GM21381 (cell line): ENCODE data around the gene PHACTR3.

Source experiments
- ATAC-seq: cut with Tn5 transposase; IDR thresholded peaks from one replicate; pipeline ENCODE4 v1.9.1; 2021; ENCODE audit warnings: mild to moderate bottlenecking, moderate library complexity; ENCODE audit not compliant: unreplicated experiment

PHACTR3 gene

DNA sequence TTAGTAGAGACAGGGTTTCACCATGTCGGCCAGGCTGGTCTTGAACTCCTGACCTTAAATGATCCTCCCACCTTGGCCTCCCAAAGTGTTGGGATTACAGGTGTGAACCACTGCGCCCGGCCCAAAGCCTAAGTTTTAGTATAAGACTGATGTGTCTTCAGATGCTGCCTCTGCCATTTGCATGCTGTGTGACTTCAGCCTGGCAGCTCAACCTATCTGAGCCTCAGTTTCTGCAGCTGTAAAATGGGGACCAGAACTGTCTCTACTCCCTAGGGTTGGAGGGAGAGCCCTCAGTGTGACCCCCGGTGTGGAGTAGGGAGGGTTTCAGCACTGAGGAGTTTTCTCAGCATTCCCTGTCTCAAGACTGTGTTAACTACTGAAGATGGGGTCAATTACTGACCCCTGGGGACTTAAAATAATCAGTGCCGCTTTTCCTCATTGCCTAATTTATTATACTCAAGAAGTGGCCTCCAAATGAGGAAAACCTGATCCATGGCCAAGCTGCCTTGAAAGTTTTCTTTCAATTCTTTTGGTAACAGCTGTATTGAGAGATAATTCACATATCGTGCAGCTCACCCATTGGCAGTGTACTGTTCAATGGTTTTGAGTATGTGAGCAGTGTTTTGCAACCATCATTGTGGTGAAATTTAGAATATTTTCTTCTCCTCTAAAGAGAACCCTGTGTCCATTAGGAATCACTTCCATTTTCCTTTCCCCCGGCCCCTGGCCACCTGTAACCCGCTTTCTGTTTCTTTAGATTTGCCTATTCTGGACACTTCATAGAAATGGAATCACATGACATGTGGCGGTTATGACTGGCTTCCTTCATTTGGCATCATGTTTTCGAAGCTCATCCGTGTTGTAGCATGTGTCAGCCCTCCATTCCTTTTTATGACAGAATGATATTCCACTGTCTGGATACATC lies 64.8 kb downstream of the PHACTR3 start:
- ATAC-seq = no peak

DNA sequence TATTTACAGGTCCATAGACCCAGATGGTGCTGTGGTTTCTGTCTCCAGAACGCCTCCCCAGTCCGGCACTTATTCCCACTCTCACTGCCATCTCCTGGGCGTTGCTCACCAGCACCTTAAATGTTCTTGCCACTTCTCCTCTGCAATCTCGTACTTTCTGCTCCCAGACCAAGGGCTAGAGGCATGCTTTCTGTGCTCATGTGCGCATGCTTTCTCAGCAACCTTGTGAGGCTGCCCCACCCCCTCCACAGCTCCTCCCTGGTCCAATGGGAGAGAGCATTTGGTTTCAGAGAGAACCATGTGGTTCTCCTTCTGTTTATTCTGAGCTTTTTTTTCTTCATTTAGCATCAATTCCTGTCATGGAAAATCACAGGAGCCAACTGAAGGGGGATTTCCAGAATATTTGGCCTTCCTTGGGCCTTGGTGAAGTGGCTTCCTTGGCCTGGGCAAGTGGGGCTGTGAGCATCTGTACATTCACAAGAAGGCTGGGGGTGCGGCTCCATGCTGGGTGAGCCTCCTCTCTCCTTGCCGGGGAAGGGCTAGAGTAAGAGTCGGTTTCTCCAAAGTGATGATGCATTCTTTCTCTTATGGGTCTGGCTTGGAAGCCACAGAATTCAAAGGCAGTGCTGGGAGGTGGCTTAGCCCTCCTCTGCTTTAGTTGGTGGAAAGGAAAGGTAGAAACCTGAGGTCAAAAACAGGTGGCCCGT lies 66.6 kb downstream of the PHACTR3 start:
- ATAC-seq = no peak

DNA sequence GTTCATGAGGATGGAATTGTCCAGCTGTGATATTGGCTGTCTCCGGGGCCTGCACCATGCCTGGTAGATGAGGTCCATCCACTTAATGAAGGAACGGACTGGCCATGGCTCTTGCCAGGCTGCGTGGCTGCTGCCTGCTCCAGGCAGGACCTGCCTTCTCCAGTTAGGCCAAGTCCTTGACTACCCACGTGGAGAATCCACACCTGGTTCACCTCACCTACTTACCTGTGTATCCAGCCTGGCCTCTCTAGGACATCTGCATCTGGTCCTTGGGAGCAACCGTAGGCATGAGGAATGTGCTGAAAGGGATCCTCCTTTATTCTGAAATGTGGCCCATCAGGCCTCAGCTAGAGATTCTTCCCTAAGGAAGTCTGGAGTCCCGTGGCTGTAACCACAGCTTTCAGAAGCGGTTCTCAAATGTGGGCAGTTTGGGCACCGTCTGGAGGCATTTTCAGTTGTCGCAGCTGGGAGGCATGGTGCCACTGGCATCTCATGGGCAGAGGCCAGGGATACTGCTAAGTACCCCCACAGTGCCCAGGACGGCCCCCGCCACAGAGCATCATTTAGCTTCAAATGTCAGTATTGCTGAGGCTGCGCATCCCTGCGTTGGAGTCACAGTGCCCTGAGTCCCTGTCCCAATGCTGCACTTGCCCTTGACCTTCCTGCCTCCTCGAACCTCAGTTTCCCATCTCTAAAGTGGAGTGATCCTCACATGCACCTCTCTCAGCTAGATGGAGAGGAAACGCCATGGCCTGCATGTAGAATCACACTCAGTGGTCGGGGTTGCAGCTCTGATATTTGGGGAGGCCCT lies 67.5 kb downstream of the PHACTR3 start:
- no peak for ATAC-seq

DNA sequence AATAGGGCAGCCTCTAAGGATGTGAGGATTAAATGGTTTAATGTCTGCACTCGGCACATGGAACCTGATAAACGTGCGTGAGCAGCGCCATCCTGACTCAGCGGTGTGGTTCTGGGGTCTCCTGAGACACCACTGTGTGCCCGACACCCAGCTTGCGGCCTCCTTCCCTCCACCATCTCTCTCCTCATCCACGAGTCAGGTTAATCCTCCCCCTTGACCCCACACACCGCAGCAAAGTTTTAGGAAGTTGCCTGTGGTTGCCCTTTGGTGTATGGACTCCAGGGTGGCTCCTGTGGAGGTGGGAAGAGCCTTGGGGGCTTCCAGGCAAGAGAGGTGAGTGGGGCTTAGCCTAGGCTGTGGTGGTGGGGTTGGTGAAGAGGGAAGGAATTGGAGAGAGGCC lies 68.2 kb downstream of the PHACTR3 start:
- ATAC-seq = no peak

DNA sequence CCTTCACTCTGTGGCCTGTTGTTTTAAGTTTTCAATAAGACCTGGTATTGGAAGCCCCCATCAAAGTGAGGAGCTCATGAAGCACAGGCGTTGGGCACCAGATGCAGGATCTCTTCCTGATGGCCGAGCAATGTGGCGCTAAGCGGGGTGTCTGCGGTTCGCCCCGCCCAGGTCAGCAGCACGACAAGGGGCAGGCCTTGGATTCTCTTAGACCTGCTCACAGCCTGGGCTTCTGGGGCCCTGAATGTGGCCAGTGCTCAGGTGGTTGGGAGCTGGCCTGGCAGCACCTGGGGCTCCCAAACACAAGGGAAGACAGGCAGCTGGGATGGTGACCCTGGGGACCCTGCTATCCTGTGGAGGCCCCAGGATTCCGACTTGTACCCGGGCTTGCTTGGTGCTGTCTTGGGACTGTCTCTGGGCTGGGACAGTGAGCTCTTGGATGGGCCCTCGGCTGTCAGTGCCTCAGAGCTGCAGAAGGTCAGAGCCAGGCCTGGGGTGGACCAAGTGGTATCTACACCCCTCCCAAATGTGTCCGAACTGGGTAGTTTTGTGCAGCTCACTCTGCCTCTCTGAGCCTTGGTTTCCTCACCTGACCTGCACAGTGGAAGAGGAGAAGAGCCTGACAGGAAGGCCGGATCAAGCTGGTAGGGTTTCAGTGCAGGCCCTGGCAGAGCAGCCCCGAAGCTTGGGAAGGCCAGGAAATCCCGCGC lies 69.1 kb downstream of the PHACTR3 start:
- ATAC-seq = no peak

DNA sequence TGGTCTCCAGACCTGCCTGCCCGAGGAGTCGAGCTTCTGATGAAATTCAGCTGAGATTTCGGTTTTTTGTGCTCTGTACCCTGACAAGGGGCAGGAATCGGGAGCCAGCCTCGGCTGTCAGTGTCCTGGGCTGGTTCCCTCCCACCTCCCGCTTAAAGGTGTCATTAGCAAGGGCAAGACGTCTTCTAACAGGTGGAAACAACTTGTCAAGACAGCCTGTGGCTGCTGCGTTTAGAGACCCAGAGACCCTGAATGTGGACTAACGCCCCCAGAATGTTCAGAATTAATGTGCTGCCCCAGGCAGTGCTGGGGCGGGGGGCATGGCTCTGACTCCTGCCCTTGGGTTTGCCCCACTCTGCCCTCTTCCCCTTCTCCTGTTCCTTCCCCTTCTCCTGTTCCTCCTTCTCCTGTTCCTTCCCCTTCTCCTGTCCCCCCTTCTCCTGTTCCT lies 69.7 kb downstream of the PHACTR3 start:
- no peak for ATAC-seq

DNA sequence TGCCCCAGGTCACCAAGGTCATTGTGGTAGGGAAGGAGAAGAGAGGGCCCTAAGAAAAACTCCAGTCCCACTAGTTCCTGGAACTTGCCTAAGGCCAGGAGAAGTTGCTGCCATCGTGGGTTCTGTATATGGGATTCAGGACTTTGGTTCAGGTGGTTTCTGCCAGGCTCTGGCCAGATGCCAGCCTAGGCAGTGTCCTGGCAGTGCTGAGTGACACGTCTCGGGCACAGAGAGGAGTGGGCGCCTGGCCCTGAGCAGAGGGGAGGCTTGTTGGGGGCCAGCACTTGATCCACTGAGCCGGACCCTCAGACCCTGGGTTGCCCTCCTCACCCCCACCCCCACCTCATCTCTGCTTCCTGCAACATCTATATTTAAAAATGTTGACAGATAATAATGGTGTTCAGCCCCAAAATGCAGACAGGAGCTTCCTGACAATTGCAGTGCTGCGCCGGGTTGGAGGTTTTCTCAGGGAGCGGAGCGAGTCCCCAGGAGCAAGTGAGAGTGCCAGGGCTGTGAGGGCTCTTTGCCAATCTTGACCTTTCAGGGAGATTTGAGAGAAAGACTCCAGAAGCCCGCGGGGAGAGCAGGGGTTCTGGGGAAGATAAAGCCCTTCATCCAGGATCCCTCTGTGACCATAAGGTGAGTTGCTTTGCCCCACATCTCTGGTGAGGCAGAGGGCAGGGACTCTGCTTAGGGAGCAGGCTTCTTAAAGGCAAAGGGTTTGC lies 71.9 kb downstream of the PHACTR3 start:
- no peak for ATAC-seq

DNA sequence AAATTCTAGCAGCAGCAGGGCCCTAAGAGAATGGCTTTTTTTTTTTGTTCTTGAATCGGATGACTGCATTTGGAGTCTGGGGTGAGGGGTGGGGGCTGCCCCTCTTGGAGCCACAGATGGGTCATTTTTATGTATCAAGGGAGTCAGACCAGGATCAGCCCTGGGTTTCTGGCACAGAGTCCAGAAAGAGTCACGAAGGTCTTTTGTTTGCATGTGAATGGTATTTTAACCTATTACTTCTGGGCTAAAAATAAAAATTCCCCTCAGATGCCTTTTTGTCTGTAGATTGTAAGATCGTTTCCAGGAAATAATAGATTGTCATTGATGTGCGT lies 72.5 kb downstream of the PHACTR3 start:
- ATAC-seq = no peak

DNA sequence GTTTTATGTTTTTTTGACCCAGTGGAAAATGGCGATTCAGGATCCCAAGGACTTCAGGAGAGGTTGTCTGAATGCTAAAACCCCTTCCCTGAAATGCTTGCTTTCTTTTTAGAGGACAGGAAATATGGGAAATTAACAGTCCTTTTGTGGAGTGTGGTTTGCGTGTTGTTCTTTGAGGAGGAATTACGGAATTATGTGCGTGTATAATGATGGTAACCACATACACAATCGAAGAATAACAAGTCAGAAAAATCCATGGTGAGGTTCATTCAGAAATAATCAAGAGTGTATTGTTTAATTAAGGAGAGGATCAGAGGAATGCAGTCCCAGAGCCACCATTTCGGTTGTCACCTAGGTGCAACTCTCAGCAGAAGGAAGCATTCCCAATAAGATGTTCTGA lies 73.2 kb downstream of the PHACTR3 start:
- no peak for ATAC-seq

DNA sequence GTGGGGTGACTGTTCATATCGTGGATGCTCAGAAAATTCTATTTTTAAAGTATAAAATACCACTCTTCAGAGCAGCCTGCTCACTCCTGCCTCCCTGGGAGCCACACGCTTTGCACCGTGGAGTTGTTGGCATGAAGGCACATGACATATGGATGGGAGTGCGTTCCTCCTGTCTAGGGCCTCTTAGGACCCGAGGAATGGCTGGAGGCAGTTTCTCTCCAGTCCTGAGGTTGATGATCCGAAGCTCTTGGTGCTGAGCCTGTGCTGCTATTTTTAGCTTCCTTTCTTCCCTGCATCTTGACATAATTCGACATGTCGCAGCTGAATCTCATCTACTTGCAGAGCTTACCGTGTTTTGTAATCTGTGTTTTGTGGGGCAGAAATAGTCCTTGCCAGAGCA lies 73.9 kb downstream of the PHACTR3 start:
- no peak for ATAC-seq

DNA sequence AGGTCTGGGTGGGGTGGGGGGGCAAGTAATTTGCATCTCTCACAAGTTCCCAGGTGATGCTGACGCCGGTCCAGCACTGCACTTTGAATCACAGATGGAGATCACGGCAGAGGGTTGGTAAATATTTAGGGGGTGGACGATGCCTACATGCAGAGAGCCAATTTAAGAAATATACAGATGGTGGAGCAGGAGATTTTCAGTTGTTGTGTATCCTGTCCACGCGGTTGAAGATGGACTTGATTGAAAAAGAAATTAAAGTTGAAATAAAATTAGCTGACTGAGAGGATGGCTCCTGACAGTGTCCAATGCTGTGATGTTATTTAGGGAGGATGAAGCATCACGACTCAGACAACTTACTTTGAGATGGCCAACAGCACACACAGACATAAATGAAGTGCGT lies 74.6 kb downstream of the PHACTR3 start:
- ATAC-seq = no peak

DNA sequence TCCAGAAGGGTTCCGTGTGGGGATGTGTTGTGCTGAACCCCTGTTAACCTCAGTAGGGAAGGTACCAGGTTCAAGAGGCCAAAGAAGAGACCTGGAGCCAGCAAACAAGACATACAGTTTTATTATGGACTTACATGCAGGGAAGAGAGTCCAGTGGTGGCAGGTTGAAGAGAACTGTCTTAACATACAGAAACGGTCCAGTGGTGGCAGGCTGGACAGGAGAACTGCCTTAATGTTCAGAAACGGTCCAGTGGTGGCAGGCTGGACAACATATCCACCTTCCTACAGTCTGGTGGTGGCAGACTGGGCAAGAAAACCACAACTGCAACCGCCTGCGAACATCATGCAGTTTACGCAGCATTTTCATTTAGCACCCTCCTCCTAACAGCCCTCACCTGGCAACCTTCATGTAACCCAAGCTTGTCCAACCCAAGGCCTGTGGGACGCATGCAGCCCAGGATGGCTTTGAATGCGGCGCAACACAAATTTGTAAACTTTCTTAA lies 75.9 kb downstream of the PHACTR3 start:
- ATAC-seq = no peak

DNA sequence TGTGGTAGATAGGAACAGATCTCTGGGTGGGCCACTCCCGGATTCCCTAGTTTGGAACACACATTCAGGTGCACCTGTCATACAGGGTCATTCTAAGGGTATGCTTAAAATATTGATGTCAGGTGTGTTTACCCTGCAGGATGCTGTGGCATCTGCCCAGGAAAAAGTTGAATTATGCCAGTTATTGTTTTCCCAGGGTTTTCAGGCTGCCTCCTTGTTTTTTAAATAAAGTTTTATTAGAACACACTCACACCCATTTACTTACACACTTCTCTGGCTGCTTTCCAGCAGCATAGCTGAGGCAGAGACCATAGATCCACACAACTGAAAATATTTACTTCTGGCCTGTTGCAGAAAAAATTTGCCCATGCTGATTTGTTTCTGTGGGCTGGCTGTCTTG lies 76.5 kb downstream of the PHACTR3 start:
- ATAC-seq = no peak

DNA sequence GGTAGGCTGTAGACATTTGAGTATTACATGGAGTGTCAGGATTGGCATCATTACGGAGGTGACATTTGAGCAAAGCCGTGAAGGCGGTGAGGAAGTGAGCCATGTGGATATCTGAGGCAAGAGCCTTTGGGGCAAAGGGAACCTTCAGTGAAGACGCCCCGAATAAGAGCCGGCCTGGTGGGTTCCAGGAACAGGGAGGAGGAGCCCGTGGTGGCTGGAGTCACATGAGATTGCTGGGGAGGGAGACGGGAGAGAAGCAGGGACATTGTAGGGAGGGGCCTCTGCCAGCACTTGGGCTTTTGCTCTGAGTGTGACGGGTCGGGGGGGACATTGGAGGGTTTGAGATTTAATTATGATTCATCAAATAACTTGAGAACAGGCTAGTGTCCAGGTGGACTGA lies 78.3 kb downstream of the PHACTR3 start:
- no peak for ATAC-seq

DNA sequence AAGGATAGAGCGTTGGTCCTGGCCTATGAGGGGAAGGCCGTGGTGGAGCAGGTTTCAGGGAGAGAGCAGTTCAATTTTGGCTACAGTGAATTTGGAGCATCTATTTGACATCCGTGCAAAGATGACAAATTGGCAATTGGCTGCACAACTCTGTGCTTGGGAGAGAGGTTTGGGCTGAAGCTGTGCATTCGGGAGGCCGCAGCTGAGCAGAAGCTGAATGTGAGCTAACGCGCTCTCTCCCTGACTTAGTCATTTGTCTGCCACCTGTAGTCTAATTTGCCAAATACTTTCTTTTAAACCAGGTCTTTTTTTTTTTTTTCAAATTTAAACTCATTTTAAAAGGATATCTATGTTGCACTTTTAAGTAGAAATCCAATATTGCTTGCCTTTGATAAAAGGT lies 78.8 kb downstream of the PHACTR3 start:
- ATAC-seq = no peak

DNA sequence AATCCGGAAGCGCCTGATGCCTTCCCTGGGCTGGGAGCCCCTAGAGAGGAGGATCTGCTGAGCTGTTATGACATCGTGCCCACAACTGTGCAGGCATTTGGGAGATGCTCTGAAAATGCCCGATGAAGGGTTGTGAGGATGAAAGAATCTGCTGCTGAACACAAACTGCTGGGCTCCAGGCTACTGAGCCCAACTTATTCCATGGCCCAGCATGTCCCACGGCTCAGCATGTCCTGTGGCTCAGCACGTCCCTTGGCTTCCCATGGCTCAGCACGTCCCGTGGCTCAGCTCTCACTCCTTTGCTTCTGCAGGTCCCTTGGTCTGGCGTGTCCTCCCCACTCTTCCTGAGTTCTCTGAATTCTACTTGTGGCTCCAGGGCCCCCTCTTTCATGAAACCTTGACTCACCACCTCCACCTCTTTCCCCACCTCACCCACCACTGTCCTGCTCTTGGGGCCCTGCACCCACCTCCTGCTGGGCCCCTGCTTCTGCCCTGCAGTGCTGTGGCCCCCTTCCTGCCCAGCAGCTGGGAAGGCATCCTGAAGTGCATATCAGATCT lies 80.4 kb downstream of the PHACTR3 start:
- no peak for ATAC-seq

DNA sequence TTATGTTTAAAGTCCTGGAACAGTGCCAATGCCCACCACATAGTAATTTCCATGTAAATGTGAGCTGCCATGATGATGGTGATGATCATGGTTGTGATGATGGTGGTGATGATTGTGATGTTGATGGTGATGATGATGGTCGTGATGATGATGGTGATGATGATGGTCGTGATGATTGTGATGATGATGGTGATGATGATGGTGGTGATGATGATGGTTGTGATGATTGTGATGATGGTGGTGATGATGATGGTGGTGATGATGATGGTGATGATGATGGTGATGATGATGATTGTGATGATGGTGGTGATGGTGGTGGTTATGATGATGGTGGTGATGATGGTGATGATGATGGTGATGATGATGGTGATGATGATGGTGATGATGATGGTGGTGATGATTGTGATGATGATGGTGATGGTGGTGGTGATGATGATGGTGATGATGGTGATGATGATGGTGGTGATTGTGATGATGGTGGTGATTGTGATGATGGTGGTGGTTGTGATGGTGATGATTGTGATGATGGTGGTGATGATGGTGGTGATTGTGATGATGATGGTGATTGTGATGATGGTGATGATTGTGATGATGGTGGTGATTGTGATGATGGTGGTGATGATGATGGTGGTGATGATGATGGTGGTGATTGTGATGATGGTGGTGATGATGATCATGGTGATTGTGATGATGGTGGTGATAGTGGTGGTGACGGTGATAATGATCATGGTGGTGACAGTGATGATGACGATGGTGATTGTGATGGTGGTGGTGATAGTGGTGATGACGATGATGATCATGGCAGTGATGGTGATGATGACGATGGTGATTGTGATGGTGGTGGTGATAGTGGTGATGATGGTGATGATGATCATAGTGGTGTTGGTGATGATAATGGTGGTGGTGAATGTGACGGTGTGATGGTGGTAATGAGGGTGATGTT lies 82.3 kb downstream of the PHACTR3 start:
- no peak for ATAC-seq

DNA sequence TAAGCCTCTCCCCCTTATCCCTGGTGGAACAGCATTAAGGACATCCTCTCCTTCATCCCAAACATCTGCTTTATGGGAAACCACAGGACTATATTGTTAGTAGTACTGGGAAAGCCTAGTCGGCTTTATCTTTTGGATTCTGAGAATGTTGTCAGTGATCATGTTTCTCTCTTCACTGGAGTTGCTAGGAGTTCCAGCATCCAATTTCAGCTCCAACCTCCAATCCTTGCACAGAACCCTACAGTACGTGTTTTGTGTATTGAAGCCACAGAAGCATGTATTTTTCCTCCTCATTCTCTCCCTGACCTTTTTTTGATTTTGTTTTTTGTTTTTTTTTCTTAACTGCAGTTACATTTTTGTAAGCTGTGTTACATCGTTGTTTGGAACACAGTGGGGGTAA lies 84.0 kb downstream of the PHACTR3 start:
- ATAC-seq = no peak

DNA sequence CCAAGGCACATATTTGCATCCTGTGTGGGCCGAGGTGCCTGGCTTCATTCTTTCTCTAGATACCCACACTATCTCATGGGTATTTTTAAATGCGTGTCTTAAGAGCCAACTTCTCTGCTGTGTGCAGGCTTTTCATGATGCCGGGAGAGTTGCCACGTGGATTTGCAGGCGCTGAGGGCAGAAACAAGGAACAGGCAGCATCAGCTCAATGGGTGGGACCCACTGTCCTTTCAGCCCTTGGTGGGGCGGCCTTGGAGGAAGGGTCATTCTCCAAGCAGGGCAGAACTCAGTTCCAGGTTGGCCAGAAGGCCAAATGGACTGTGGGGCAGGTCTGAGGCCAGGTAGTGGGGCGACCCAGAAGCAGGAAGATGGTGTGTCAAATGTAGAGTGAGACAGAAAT lies 84.7 kb downstream of the PHACTR3 start:
- ATAC-seq = no peak
